ENCODE results near the gene SLC27A2. TPM values are rescaled to one million over a fixed set of nuclear protein-coding genes. Genes with fewer than 3 reads are reported as not detected.

Gene SLC27A2
- total and polyA plus RNA-seq, 4 donors, result 3.5 to 6.6 (median 5.2) TPM

DNA sequence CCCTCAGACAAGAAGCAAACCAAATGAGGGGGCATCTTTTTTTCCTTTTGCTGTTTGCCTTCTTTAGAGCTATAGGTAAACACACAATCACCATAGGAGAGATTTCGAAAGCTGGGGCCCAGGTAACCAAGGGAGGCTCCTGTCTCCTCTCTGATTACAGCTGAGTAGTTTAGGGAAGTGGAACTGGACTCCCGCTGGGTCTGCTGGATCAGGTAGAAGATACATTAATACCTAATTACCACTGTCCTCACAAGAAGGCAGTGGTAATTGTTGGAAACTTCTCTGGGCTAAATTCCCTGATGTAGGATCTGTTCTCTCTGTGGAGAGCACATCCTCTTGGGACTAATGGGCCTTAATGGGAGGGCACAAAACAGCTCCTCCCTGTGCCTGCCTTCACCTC is 50.8 kb downstream of the SLC27A2 start:
- no peak for ATAC-seq (ENCODE audit: insufficient read depth, low FRiP score)
- DNase-seq, result no peak
- TF ChIP-seq, protein P1, sequence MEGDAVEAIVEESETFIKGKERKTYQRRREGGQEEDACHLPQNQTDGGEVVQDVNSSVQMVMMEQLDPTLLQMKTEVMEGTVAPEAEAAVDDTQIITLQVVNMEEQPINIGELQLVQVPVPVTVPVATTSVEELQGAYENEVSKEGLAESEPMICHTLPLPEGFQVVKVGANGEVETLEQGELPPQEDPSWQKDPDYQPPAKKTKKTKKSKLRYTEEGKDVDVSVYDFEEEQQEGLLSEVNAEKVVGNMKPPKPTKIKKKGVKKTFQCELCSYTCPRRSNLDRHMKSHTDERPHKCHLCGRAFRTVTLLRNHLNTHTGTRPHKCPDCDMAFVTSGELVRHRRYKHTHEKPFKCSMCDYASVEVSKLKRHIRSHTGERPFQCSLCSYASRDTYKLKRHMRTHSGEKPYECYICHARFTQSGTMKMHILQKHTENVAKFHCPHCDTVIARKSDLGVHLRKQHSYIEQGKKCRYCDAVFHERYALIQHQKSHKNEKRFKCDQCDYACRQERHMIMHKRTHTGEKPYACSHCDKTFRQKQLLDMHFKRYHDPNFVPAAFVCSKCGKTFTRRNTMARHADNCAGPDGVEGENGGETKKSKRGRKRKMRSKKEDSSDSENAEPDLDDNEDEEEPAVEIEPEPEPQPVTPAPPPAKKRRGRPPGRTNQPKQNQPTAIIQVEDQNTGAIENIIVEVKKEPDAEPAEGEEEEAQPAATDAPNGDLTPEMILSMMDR (IDR thresholded peaks at IDR 0.05; ENCODE audit: control extremely low read depth, extremely low read depth), result no peak
- H3K36me3 ChIP-seq (ENCODE audit: control insufficient read depth in 4 of 4, insufficient read depth in 4 of 4, low read length in 4 of 4), result no peaks in the 10 kb centered on the region
- no peak overlapping the region for H3K4me3 ChIP-seq
- H3K27me3 ChIP-seq (ENCODE audit: control insufficient read depth in 3 of 3, insufficient read depth in 3 of 3, low read length in 2 of 3), result no peaks in the 10 kb centered on the region
- no peaks in the 10 kb centered on the region for H3K4me1 ChIP-seq (ENCODE audit: control insufficient read depth in 5 of 5, insufficient read depth in 5 of 5, low read length in 5 of 5)
- H3K27ac ChIP-seq (ENCODE audit: low read depth in 1 of 2, low read length in 1 of 2), result no peak overlapping the region
- WGBS, 2 donors, result 70 to 74% methylated on average over 2 of the region's 2 CpGs
- H3K9ac ChIP-seq (ENCODE audit: insufficient read depth in 1 of 2, low read length in 2 of 2), result no peak overlapping the region
- no peaks in the 10 kb centered on the region for H3K9me3 ChIP-seq (ENCODE audit: control insufficient read depth in 4 of 4, insufficient read depth in 3 of 4, low read length in 3 of 4)

- Histone ChIP-seq H3K4me3 (no peak overlapping the region), H3K27me3 (ENCODE audit: control insufficient read depth in 3 of 3, insufficient read depth in 3 of 3, low read length in 2 of 3) (no peaks in the 10 kb centered on the region), H3K4me1 (ENCODE audit: control insufficient read depth in 5 of 5, insufficient read depth in 5 of 5, low read length in 5 of 5) (no peaks in the 10 kb centered on the region), H3K9ac (ENCODE audit: insufficient read depth in 1 of 2, low read length in 2 of 2) (no peak overlapping the region), H3K27ac (ENCODE audit: low read depth in 1 of 2, low read length in 1 of 2) (no peak overlapping the region), H3K9me3 (ENCODE audit: control insufficient read depth in 4 of 4, insufficient read depth in 3 of 4, low read length in 3 of 4) (no peaks in the 10 kb centered on the region), H3K36me3 (ENCODE audit: control insufficient read depth in 4 of 4, insufficient read depth in 4 of 4, low read length in 4 of 4) (no peaks in the 10 kb centered on the region)
- DNase-seq, result no peak
- ATAC-seq (ENCODE audit: insufficient read depth, low FRiP score), result no peak
- TF ChIP-seq, protein P1 (IDR thresholded peaks at IDR 0.05; ENCODE audit: control extremely low read depth, extremely low read depth), result no peak
These were observed 51.3 kb downstream of the SLC27A2 start for GRCh38 chr15:50233192-50233736.

DNA sequence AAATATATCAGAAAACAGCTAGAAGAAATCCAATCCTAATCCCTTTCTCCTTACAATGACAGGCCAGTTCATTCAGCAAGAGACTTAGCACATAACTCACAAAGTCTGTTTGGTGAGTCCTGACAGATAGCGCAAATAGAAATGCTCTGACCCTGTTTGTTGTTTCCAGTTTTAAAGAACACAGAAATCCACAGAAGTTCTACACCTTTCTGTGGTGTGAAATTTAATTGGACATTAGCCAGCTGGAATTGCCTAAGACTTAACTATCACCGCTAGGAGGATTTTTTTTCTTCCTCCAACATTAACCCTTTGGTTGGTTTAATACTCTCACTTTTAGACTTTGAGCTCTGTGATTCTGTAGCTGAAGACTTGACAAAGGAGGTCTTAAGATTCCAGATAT is 52.8 kb downstream of the SLC27A2 start:
- Histone ChIP-seq H3K27me3 (ENCODE audit: control insufficient read depth in 3 of 3, insufficient read depth in 3 of 3, low read length in 2 of 3) (no peaks in the 10 kb centered on the region), H3K27ac (ENCODE audit: low read depth in 1 of 2, low read length in 1 of 2) (no peak overlapping the region), H3K9me3 (ENCODE audit: control insufficient read depth in 4 of 4, insufficient read depth in 3 of 4, low read length in 3 of 4) (no peaks in the 10 kb centered on the region), H3K4me1 (ENCODE audit: control insufficient read depth in 5 of 5, insufficient read depth in 5 of 5, low read length in 5 of 5) (no peaks in the 10 kb centered on the region), H3K36me3 (ENCODE audit: control insufficient read depth in 4 of 4, insufficient read depth in 4 of 4, low read length in 4 of 4) (no peaks in the 10 kb centered on the region), H3K4me3 (no peak overlapping the region), H3K9ac (ENCODE audit: insufficient read depth in 1 of 2, low read length in 2 of 2) (no peak overlapping the region)
- TF ChIP-seq, protein P1 (IDR thresholded peaks at IDR 0.05; ENCODE audit: control extremely low read depth, extremely low read depth), result no peak
- DNase-seq (peak in 1 of 3 donors; percentile 28), ATAC-seq (ENCODE audit: insufficient read depth, low FRiP score) (no peak)
- 47 to 56% methylated on average over 2 of the region's 2 CpGs for WGBS, 2 donors

- H3K4me3 ChIP-seq, result no peak overlapping the region
- DNase-seq (no peak), ATAC-seq (ENCODE audit: insufficient read depth, low FRiP score) (no peak)
- no peaks in the 10 kb centered on the region for H3K27me3 ChIP-seq (ENCODE audit: control insufficient read depth in 3 of 3, insufficient read depth in 3 of 3, low read length in 2 of 3)
- no peaks in the 10 kb centered on the region for H3K4me1 ChIP-seq (ENCODE audit: control insufficient read depth in 5 of 5, insufficient read depth in 5 of 5, low read length in 5 of 5)
- H3K9me3 ChIP-seq (ENCODE audit: control insufficient read depth in 4 of 4, insufficient read depth in 3 of 4, low read length in 3 of 4), result no peaks in the 10 kb centered on the region
- WGBS, 2 donors, result 88 to 92% methylated on average over 1 of the region's 1 CpG
- H3K9ac ChIP-seq (ENCODE audit: insufficient read depth in 1 of 2, low read length in 2 of 2), result no peak overlapping the region
- TF ChIP-seq, protein P1 (IDR thresholded peaks at IDR 0.05; ENCODE audit: control extremely low read depth, extremely low read depth), result no peak
- H3K36me3 ChIP-seq (ENCODE audit: control insufficient read depth in 4 of 4, insufficient read depth in 4 of 4, low read length in 4 of 4), result no peaks in the 10 kb centered on the region
- H3K27ac ChIP-seq (ENCODE audit: low read depth in 1 of 2, low read length in 1 of 2), result no peak overlapping the region
These were observed 53.8 kb downstream of the SLC27A2 start for GRCh38 chr15:50235794-50236193.

Measured in lung (tissue), 12 donors.